ENCODE measurements around the gene EID3.
"Not testable (repeated sequence)": the region's sequence is repeated elsewhere in the genome, so short reads cannot be mapped to it uniquely, and the experiment has no call there.

EID3 gene

GRCh38 chr12:104303538-104304151 is at the start of gene EID3:
Gene EID3, plus strand, starts transcription at chr12:104303739. Its CDS starts 196 bp downstream, at chr12:104303935.
- peak within 1 kb of the TSS; percentile 8 for H3K9ac ChIP-seq (ENCODE audit: low read length)
- H3K4me1 ChIP-seq (ENCODE audit: control insufficient read depth, low read depth, low read length) = peaks cover 13% of the 10 kb centered on the region
- peaks cover 21% of the 10 kb centered on the region for H3K36me3 ChIP-seq (ENCODE audit: control insufficient read depth, low read depth, low read length)
- H3K4me3 ChIP-seq (ENCODE audit: low read length) = peak within 1 kb of the TSS; percentile 38
- no peaks in the 10 kb centered on the region for H3K9me3 ChIP-seq (ENCODE audit: control insufficient read depth, low read depth, low read length)
- no peak within 1 kb of the TSS for H3K27ac ChIP-seq (ENCODE audit: low read length)
- H3K27me3 ChIP-seq (ENCODE audit: control insufficient read depth, insufficient read depth, low read length) = no peaks in the 10 kb centered on the region

GRCh38 chr12:104257913-104258472 is 45.5 kb upstream of the EID3 start:
- no peak overlapping the region for H3K9ac ChIP-seq (ENCODE audit: low read length)
- no peaks in the 10 kb centered on the region for H3K9me3 ChIP-seq (ENCODE audit: control insufficient read depth, low read depth, low read length)
- no peaks in the 10 kb centered on the region for H3K4me1 ChIP-seq (ENCODE audit: control insufficient read depth, low read depth, low read length)
- H3K36me3 ChIP-seq (ENCODE audit: control insufficient read depth, low read depth, low read length) = no peaks in the 10 kb centered on the region
- no peaks in the 10 kb centered on the region for H3K27me3 ChIP-seq (ENCODE audit: control insufficient read depth, insufficient read depth, low read length)
- no peak overlapping the region for H3K4me3 ChIP-seq (ENCODE audit: low read length)
- no peak overlapping the region for H3K27ac ChIP-seq (ENCODE audit: low read length)

GRCh38 chr12:104258476-104259067 is 45.0 kb upstream of the EID3 start:
- no peak overlapping the region for H3K9ac ChIP-seq (ENCODE audit: low read length)
- no peaks in the 10 kb centered on the region for H3K9me3 ChIP-seq (ENCODE audit: control insufficient read depth, low read depth, low read length)
- H3K4me3 ChIP-seq (ENCODE audit: low read length) = no peak overlapping the region
- H3K36me3 ChIP-seq (ENCODE audit: control insufficient read depth, low read depth, low read length) = no peaks in the 10 kb centered on the region
- H3K27ac ChIP-seq (ENCODE audit: low read length) = no peak overlapping the region
- no peaks in the 10 kb centered on the region for H3K27me3 ChIP-seq (ENCODE audit: control insufficient read depth, insufficient read depth, low read length)
- no peaks in the 10 kb centered on the region for H3K4me1 ChIP-seq (ENCODE audit: control insufficient read depth, low read depth, low read length)

GRCh38 chr12:104263026-104263425 is 40.5 kb upstream of the EID3 start:
- H3K9me3 ChIP-seq (ENCODE audit: control insufficient read depth, low read depth, low read length) = no peaks in the 10 kb centered on the region
- H3K27me3 ChIP-seq (ENCODE audit: control insufficient read depth, insufficient read depth, low read length) = no peaks in the 10 kb centered on the region
- H3K4me3 ChIP-seq (ENCODE audit: low read length) = no peak overlapping the region
- H3K4me1 ChIP-seq (ENCODE audit: control insufficient read depth, low read depth, low read length) = no peaks in the 10 kb centered on the region
- no peak overlapping the region for H3K9ac ChIP-seq (ENCODE audit: low read length)
- no peaks in the 10 kb centered on the region for H3K36me3 ChIP-seq (ENCODE audit: control insufficient read depth, low read depth, low read length)
- H3K27ac ChIP-seq (ENCODE audit: low read length) = no peak overlapping the region

GRCh38 chr12:104263580-104264358 is 39.8 kb upstream of the EID3 start:
- Histone ChIP-seq H3K27ac (ENCODE audit: low read length) (no peak overlapping the region), H3K36me3 (ENCODE audit: control insufficient read depth, low read depth, low read length) (no peaks in the 10 kb centered on the region), H3K9me3 (ENCODE audit: control insufficient read depth, low read depth, low read length) (no peaks in the 10 kb centered on the region), H3K27me3 (ENCODE audit: control insufficient read depth, insufficient read depth, low read length) (no peaks in the 10 kb centered on the region), H3K4me3 (ENCODE audit: low read length) (no peak overlapping the region), H3K9ac (ENCODE audit: low read length) (no peak overlapping the region), H3K4me1 (ENCODE audit: control insufficient read depth, low read depth, low read length) (no peaks in the 10 kb centered on the region)

GRCh38 chr12:104265436-104265835 is 38.1 kb upstream of the EID3 start:
- H3K4me1 ChIP-seq (ENCODE audit: control insufficient read depth, low read depth, low read length); H3K4me3 ChIP-seq (ENCODE audit: low read length); H3K36me3 ChIP-seq (ENCODE audit: control insufficient read depth, low read depth, low read length); H3K27me3 ChIP-seq (ENCODE audit: control insufficient read depth, insufficient read depth, low read length); H3K27ac ChIP-seq (ENCODE audit: low read length); H3K9me3 ChIP-seq (ENCODE audit: control insufficient read depth, low read depth, low read length); H3K9ac ChIP-seq (ENCODE audit: low read length): not testable (repeated sequence)

GRCh38 chr12:104272938-104273337 is 30.6 kb upstream of the EID3 start:
- no peak overlapping the region for H3K27ac ChIP-seq (ENCODE audit: low read length)
- no peaks in the 10 kb centered on the region for H3K4me1 ChIP-seq (ENCODE audit: control insufficient read depth, low read depth, low read length)
- H3K9me3 ChIP-seq (ENCODE audit: control insufficient read depth, low read depth, low read length) = no peaks in the 10 kb centered on the region
- H3K27me3 ChIP-seq (ENCODE audit: control insufficient read depth, insufficient read depth, low read length) = no peaks in the 10 kb centered on the region
- H3K36me3 ChIP-seq (ENCODE audit: control insufficient read depth, low read depth, low read length) = no peaks in the 10 kb centered on the region
- no peak overlapping the region for H3K9ac ChIP-seq (ENCODE audit: low read length)
- H3K4me3 ChIP-seq (ENCODE audit: low read length) = no peak overlapping the region

GRCh38 chr12:104273503-104273902 is 30.0 kb upstream of the EID3 start:
- no peaks in the 10 kb centered on the region for H3K27me3 ChIP-seq (ENCODE audit: control insufficient read depth, insufficient read depth, low read length)
- no peak overlapping the region for H3K4me3 ChIP-seq (ENCODE audit: low read length)
- no peaks in the 10 kb centered on the region for H3K36me3 ChIP-seq (ENCODE audit: control insufficient read depth, low read depth, low read length)
- no peaks in the 10 kb centered on the region for H3K4me1 ChIP-seq (ENCODE audit: control insufficient read depth, low read depth, low read length)
- H3K9me3 ChIP-seq (ENCODE audit: control insufficient read depth, low read depth, low read length) = no peaks in the 10 kb centered on the region
- H3K27ac ChIP-seq (ENCODE audit: low read length) = no peak overlapping the region
- no peak overlapping the region for H3K9ac ChIP-seq (ENCODE audit: low read length)

GRCh38 chr12:104274811-104275210 is 28.7 kb upstream of the EID3 start:
- Histone ChIP-seq H3K9ac (ENCODE audit: low read length) (no peak overlapping the region), H3K9me3 (ENCODE audit: control insufficient read depth, low read depth, low read length) (no peaks in the 10 kb centered on the region), H3K27me3 (ENCODE audit: control insufficient read depth, insufficient read depth, low read length) (no peaks in the 10 kb centered on the region), H3K4me3 (ENCODE audit: low read length) (no peak overlapping the region), H3K36me3 (ENCODE audit: control insufficient read depth, low read depth, low read length) (no peaks in the 10 kb centered on the region), H3K27ac (ENCODE audit: low read length) (no peak overlapping the region), H3K4me1 (ENCODE audit: control insufficient read depth, low read depth, low read length) (no peaks in the 10 kb centered on the region)

GRCh38 chr12:104275689-104276088 is 27.9 kb upstream of the EID3 start:
- no peaks in the 10 kb centered on the region for H3K27me3 ChIP-seq (ENCODE audit: control insufficient read depth, insufficient read depth, low read length)
- H3K27ac ChIP-seq (ENCODE audit: low read length) = no peak overlapping the region
- H3K4me1 ChIP-seq (ENCODE audit: control insufficient read depth, low read depth, low read length) = no peaks in the 10 kb centered on the region
- no peaks in the 10 kb centered on the region for H3K9me3 ChIP-seq (ENCODE audit: control insufficient read depth, low read depth, low read length)
- no peak overlapping the region for H3K4me3 ChIP-seq (ENCODE audit: low read length)
- no peak overlapping the region for H3K9ac ChIP-seq (ENCODE audit: low read length)
- no peaks in the 10 kb centered on the region for H3K36me3 ChIP-seq (ENCODE audit: control insufficient read depth, low read depth, low read length)

GRCh38 chr12:104276273-104277131 is 27.0 kb upstream of the EID3 start:
- no peaks in the 10 kb centered on the region for H3K27me3 ChIP-seq (ENCODE audit: control insufficient read depth, insufficient read depth, low read length)
- H3K4me3 ChIP-seq (ENCODE audit: low read length) = no peak overlapping the region
- no peaks in the 10 kb centered on the region for H3K9me3 ChIP-seq (ENCODE audit: control insufficient read depth, low read depth, low read length)
- no peaks in the 10 kb centered on the region for H3K36me3 ChIP-seq (ENCODE audit: control insufficient read depth, low read depth, low read length)
- no peak overlapping the region for H3K27ac ChIP-seq (ENCODE audit: low read length)
- no peaks in the 10 kb centered on the region for H3K4me1 ChIP-seq (ENCODE audit: control insufficient read depth, low read depth, low read length)
- no peak overlapping the region for H3K9ac ChIP-seq (ENCODE audit: low read length)
